Trophoblast cell (in vitro differentiated cells and primary cell): ENCODE measurements around the gene CTAG1B.
"Not testable (repeated sequence)": the region's sequence is repeated elsewhere in the genome, so short reads cannot be mapped to it uniquely, and the experiment has no call there.

Experiments
- DNase-seq, 2 donors: peaks; one replicate each; pipeline ENCODE4 v3.0.0-alpha.2; 2016
- H2AFZ ChIP-seq: 2 replicates; pipeline ENCODE4 v1.6.1; 2013; ENCODE audit warnings: low read length, moderate library complexity, mild to moderate bottlenecking; ENCODE audit not compliant: insufficient read depth, poor library complexity
- H2AK5ac ChIP-seq: 2 replicates; pipeline ENCODE4 v1.6.1; 2013; ENCODE audit warnings: mild to moderate bottlenecking, low read length
- H2BK120ac ChIP-seq: 2 replicates; pipeline ENCODE4 v1.6.1; 2013; ENCODE audit warnings: low read length, mild to moderate bottlenecking, moderate library complexity; ENCODE audit not compliant: insufficient read depth, poor library complexity
- H2BK12ac ChIP-seq: 2 replicates; pipeline ENCODE4 v1.6.1; 2013; ENCODE audit warnings: mild to moderate bottlenecking, low read length, moderate library complexity
- H2BK5ac ChIP-seq: 2 replicates; pipeline ENCODE4 v1.6.1; 2013; ENCODE audit warnings: low read length, low read depth, moderate library complexity, mild to moderate bottlenecking; ENCODE audit not compliant: poor library complexity
- H3K14ac ChIP-seq: 2 replicates; pipeline ENCODE4 v1.6.1; 2013; ENCODE audit warnings: mild to moderate bottlenecking, low read length
- H3K18ac ChIP-seq: 2 replicates; pipeline ENCODE4 v1.6.1; 2013; ENCODE audit warnings: mild to moderate bottlenecking, low read length
- H3K23ac ChIP-seq: 2 replicates; pipeline ENCODE4 v1.6.1; 2013; ENCODE audit warnings: low read length
- H3K27ac ChIP-seq: 2 replicates; pipeline ENCODE4 v1.5.1; 2013; ENCODE audit warnings: low read depth, mild to moderate bottlenecking, inconsistent platforms, low read length, moderate library complexity
- H3K27me3 ChIP-seq: 2 replicates; pipeline ENCODE4 v1.6.1; 2013; ENCODE audit warnings: inconsistent platforms, mild to moderate bottlenecking, low read length, moderate library complexity; ENCODE audit not compliant: insufficient read depth
- H3K36me3 ChIP-seq, 2 experiments: 1 replicate in 1 of 2; 2 replicates in 1 of 2; pipeline ENCODE4 v1.6.1; 2013; ENCODE audit warnings: low read length in 2 of 2, mild to moderate bottlenecking in 2 of 2, moderate library complexity in 1 of 2; ENCODE audit not compliant: insufficient read depth in 2 of 2, control insufficient read depth in 1 of 2
- H3K4ac ChIP-seq: 2 replicates; pipeline ENCODE4 v1.6.1; 2013; ENCODE audit warnings: low read depth, mild to moderate bottlenecking, low read length, moderate library complexity
- H3K4me1 ChIP-seq, 2 experiments: 1 replicate in 1 of 2; 2 replicates in 1 of 2; pipeline ENCODE4 v1.6.1; 2013; ENCODE audit warnings: low read length in 2 of 2, mild to moderate bottlenecking in 2 of 2, moderate library complexity in 1 of 2; ENCODE audit not compliant: insufficient read depth in 2 of 2, control insufficient read depth in 1 of 2
- H3K4me2 ChIP-seq: 2 replicates; pipeline ENCODE4 v1.6.1; 2013; ENCODE audit warnings: inconsistent platforms, mild to moderate bottlenecking, low read length, moderate library complexity
- H3K4me3 ChIP-seq: 2 replicates; pipeline ENCODE4 v1.5.1; 2013; ENCODE audit warnings: mild to moderate bottlenecking, low read depth, low read length, inconsistent platforms
- H3K79me1 ChIP-seq: one replicate; pipeline ENCODE4 v1.6.1; 2013; ENCODE audit warnings: low read length
- H3K79me2 ChIP-seq: 2 replicates; pipeline ENCODE4 v1.6.1; 2013; ENCODE audit warnings: low read length, mild to moderate bottlenecking; ENCODE audit not compliant: control insufficient read depth, insufficient read depth, poor library complexity
- H3K9ac ChIP-seq: 2 replicates; pipeline ENCODE4 v1.6.1; 2013; ENCODE audit warnings: mild to moderate bottlenecking, low read length
- H3K9me3 ChIP-seq: 2 replicates; pipeline ENCODE4 v1.6.1; 2013; ENCODE audit warnings: low read depth, mild to moderate bottlenecking, control low read depth, inconsistent platforms, low read length; ENCODE audit not compliant: insufficient read depth
- H4K12ac ChIP-seq: 2 replicates; pipeline ENCODE4 v1.6.1; 2013; ENCODE audit warnings: low read depth, mild to moderate bottlenecking, low read length, moderate library complexity
- H4K8ac ChIP-seq: 2 replicates; pipeline ENCODE4 v1.6.1; 2013; ENCODE audit warnings: low read depth, mild to moderate bottlenecking, low read length, moderate library complexity
- H4K91ac ChIP-seq: one replicate; pipeline ENCODE4 v1.6.1; 2013; ENCODE audit warnings: low read depth, mild to moderate bottlenecking, low read length, moderate library complexity
- WGBS: extraction: QIAGEN DNeasy Blood & Tissue Kit; methylation state at CpG from one replicate; pipeline ENCODE4 v1.1.7; 2013; ENCODE audit warnings: missing lambda C conversion rate; ENCODE audit not compliant: insufficient read length, insufficient coverage; ENCODE audit errors: extremely low coverage; 5-methylcytosine and 5-hydroxymethylcytosine counted together

The CTAG1B gene

GRCh38 chrX:154655346-154655745, 36.3 kb upstream of the CTAG1B start:
- DNase-seq: no peak
- no CpG with 5 or more reads among the region's 6 CpGs for WGBS
- H4K91ac ChIP-seq: no peak overlapping the region
- no peaks in the 10 kb centered on the region for H3K27me3 ChIP-seq
- H3K79me2 ChIP-seq: no peaks in the 10 kb centered on the region
- H3K23ac ChIP-seq: no peak overlapping the region
- no peak overlapping the region for H2BK5ac ChIP-seq
- no peak overlapping the region for H3K14ac ChIP-seq
- H4K8ac ChIP-seq: no peak overlapping the region
- H3K18ac ChIP-seq: no peak overlapping the region
- H3K36me3 ChIP-seq: no peaks in the 10 kb centered on the region
- no peak overlapping the region for H3K27ac ChIP-seq
- no peak overlapping the region for H2AFZ ChIP-seq
- no peaks in the 10 kb centered on the region for H3K79me1 ChIP-seq
- H3K4me2 ChIP-seq: no peak overlapping the region
- no peak overlapping the region for H3K9ac ChIP-seq
- no peak overlapping the region for H2AK5ac ChIP-seq
- no peak overlapping the region for H2BK12ac ChIP-seq
- H4K12ac ChIP-seq: no peak overlapping the region
- no peak overlapping the region for H3K4ac ChIP-seq
- H3K9me3 ChIP-seq: peaks cover 3% of the 10 kb centered on the region
- no peak overlapping the region for H2BK120ac ChIP-seq
- no peaks in the 10 kb centered on the region for H3K4me1 ChIP-seq
- H3K4me3 ChIP-seq: no peak overlapping the region

DNA sequence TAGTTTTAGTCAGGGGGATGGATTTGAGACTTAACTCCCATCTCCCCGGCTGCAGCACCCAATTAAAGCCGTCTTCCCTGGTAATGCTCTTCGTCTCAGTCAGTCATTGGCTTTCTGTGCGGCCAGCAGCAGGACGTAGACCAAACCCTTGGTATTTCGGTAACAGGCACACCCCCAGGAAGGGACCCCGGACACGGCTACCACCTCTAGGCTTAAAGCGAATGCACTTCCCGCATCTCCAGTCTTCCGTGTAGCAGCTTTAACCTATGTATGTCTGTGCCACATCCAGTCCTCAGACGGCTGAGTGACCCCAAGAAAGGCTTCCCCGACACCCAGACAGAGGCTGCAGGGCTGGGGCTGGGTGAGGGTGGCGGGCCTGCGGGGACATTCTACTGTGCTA, 35.8 kb upstream of the CTAG1B start:
- no peaks in the 10 kb centered on the region for H3K36me3 ChIP-seq
- H3K27me3 ChIP-seq: no peaks in the 10 kb centered on the region
- H3K4me1 ChIP-seq: no peaks in the 10 kb centered on the region
- H3K14ac ChIP-seq: no peak overlapping the region
- H4K91ac ChIP-seq: no peak overlapping the region
- H2BK5ac ChIP-seq: no peak overlapping the region
- no peaks in the 10 kb centered on the region for H3K79me1 ChIP-seq
- H2BK120ac ChIP-seq: no peak overlapping the region
- no peak overlapping the region for H2AK5ac ChIP-seq
- DNase-seq: no peak
- no peaks in the 10 kb centered on the region for H3K79me2 ChIP-seq
- no CpG with 5 or more reads among the region's 15 CpGs for WGBS
- H3K18ac ChIP-seq: no peak overlapping the region
- H3K9ac ChIP-seq: no peak overlapping the region
- H3K9me3 ChIP-seq: peaks cover 3% of the 10 kb centered on the region
- H3K23ac ChIP-seq: no peak overlapping the region
- H4K8ac ChIP-seq: no peak overlapping the region
- H4K12ac ChIP-seq: no peak overlapping the region
- H3K4ac ChIP-seq: no peak overlapping the region
- H3K27ac ChIP-seq: no peak overlapping the region
- H2AFZ ChIP-seq: no peak overlapping the region
- no peak overlapping the region for H3K4me3 ChIP-seq
- H2BK12ac ChIP-seq: no peak overlapping the region
- no peak overlapping the region for H3K4me2 ChIP-seq

DNA sequence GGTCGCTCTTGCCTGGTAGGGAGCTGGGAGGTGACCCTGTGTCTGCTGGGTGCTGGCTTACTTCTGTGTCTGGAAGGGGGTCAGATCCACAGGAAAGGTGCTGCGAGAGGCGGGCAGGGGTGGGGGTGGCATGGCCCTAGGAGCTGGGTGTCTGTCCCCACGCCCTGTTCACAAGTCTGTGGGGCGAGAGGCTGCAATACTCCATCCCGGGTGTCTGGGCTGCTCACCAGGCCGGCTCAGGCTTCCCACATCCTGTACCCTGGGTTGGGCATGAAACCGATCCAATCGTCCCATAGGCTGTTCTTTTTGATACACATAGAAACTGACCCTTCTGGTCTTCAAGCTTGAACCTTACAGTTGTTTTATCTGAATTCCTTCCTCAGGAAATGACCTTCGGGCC, 35.3 kb upstream of the CTAG1B start:
- no peak overlapping the region for H3K23ac ChIP-seq
- no peak overlapping the region for H2BK12ac ChIP-seq
- H3K18ac ChIP-seq: no peak overlapping the region
- H3K9ac ChIP-seq: no peak overlapping the region
- no peak for DNase-seq
- H2AFZ ChIP-seq: no peak overlapping the region
- no peaks in the 10 kb centered on the region for H3K36me3 ChIP-seq
- no peak overlapping the region for H4K8ac ChIP-seq
- no peak overlapping the region for H2BK120ac ChIP-seq
- H4K12ac ChIP-seq: no peak overlapping the region
- H3K79me2 ChIP-seq: no peaks in the 10 kb centered on the region
- H3K4ac ChIP-seq: no peak overlapping the region
- no peak overlapping the region for H4K91ac ChIP-seq
- H3K27ac ChIP-seq: no peak overlapping the region
- no peaks in the 10 kb centered on the region for H3K4me1 ChIP-seq
- no peak overlapping the region for H3K4me3 ChIP-seq
- peaks cover under 1% of the 10 kb centered on the region for H3K9me3 ChIP-seq
- no peaks in the 10 kb centered on the region for H3K79me1 ChIP-seq
- no peaks in the 10 kb centered on the region for H3K27me3 ChIP-seq
- H2BK5ac ChIP-seq: no peak overlapping the region
- WGBS: no CpG with 5 or more reads among the region's 10 CpGs
- no peak overlapping the region for H2AK5ac ChIP-seq
- H3K4me2 ChIP-seq: no peak overlapping the region
- no peak overlapping the region for H3K14ac ChIP-seq

DNA sequence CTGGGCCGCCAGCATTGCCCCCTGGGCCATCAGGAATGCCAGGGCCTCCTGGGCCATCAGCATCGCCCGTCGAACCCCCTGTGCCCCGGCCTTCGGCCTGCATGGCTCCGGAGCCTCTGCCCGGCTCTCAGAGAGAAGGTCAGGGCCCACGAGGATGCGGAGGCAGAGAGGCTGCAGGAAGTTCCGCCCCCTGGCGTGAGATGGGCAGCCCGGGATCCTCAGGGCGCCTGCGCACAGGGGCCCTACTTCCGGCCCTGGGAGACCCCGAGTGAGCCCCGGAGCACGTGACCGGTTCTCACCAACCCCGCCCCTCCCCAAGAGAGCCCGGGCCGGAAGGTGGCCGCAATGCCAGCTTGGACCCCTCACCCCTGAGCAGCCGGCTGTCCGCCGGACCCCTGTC, 34.3 kb upstream of the CTAG1B start, which contains the start of gene CTAG2:
Gene CTAG2 (minus strand): TSS at position 167 of the 400 bp plus-strand sequence. CDS start 64 bp downstream, at position 103.
- H3K23ac ChIP-seq, H3K4me1 ChIP-seq, H3K4ac ChIP-seq, H3K27me3 ChIP-seq, H3K9ac ChIP-seq, H3K27ac ChIP-seq, H2BK12ac ChIP-seq, H3K4me3 ChIP-seq, H3K79me2 ChIP-seq, H3K36me3 ChIP-seq, H2AK5ac ChIP-seq, H3K9me3 ChIP-seq, DNase-seq, H3K18ac ChIP-seq, H2BK5ac ChIP-seq, H4K8ac ChIP-seq, H2AFZ ChIP-seq, H4K12ac ChIP-seq, H4K91ac ChIP-seq, H3K4me2 ChIP-seq, H2BK120ac ChIP-seq, H3K14ac ChIP-seq, H3K79me1 ChIP-seq: not testable (repeated sequence)
- no CpG with 5 or more reads among the region's 27 CpGs for WGBS
